Ovary (tissue), 9 donors: ENCODE data around the gene USF2. TPM values are rescaled to one million over a fixed set of nuclear protein-coding genes. Genes with fewer than 3 reads are reported as not detected.

Source experiments
- DNase-seq, 5 donors: peaks; one replicate each; pipeline ENCODE4 v3.0.0-alpha.2; 2019 to 2020
- H3K27ac ChIP-seq, 2 donors: fragments of 200-600 bp; one replicate each; pipeline versions ENCODE4 v1.5.1 to v1.8.0; 2019 to 2022
- H3K27me3 ChIP-seq: fragments of 200-600 bp; one replicate; pipeline ENCODE4 v1.8.0; 2022
- H3K36me3 ChIP-seq: fragments of 200-600 bp; sonication (generic); one replicate; pipeline ENCODE4 v1.5.1; 2019
- H3K4me1 ChIP-seq: one replicate; pipeline ENCODE4 v1.8.1; 2013; ENCODE audit warnings: mild to moderate bottlenecking, moderate library complexity; ENCODE audit not compliant: insufficient read depth
- H3K4me3 ChIP-seq: fragments of 200-600 bp; sonication (generic); one replicate; pipeline ENCODE4 v1.5.1; 2017
- H3K9me3 ChIP-seq, 2 donors: fragments of 200-600 bp in 1 of 2; sonication (generic) in 1 of 2; one replicate each; pipeline versions ENCODE4 v1.5.1 to v1.8.1; 2013 to 2019; ENCODE audit warnings: mild to moderate bottlenecking in 1 of 2, moderate library complexity in 1 of 2
- EP300 ChIP-seq: sonication (generic); formaldehyde crosslinking; IDR thresholded peaks from one replicate; pipeline ENCODE4 v1.6.1; 2017; ENCODE audit warnings: antibody characterized with exemption
- POLR2A ChIP-seq: fragments of 450-650 bp; IDR thresholded peaks from one replicate; pipeline ENCODE4 v1.6.1; 2017; ENCODE audit warnings: antibody characterized with exemption, mild to moderate bottlenecking, moderate library complexity
- WGBS, 3 donors: extraction: QIAGEN DNeasy Blood & Tissue Kit in 1 of 3; methylation state at CpG; one replicate each; pipeline versions ENCODE4 v1.1.5 to v1.1.7; 2013 to 2017; 5-methylcytosine and 5-hydroxymethylcytosine counted together
- intact Hi-C, 4 donors: fragments of 100-400 bp; cut with DNase I; formaldehyde crosslinking; loops; one replicate each; pipeline versions ENCODE4 v1.11.0 to v1.15.1; 2022 to 2023
- polyA plus RNA-seq, 2 donors: library from polyadenylated mRNA; stranded (reverse); fragments of 200-250 nt in 1 of 2; fragments of 350-450 nt in 1 of 2; fragmentation: Illumina TruSeq in 1 of 2; extraction: RNeasy Lipid Tissue Mini Kit (QIAGEN cat#74804) in 1 of 2; gene quantifications; one replicate each; pipeline ENCODE4 v1.2.3, GENCODE V29; 2013 to 2014
- total RNA-seq, 7 donors: library from RNA; depleted of rRNA in 2 of 7; stranded (reverse); fragments of >200 nt in 2 of 7; fragmentation: NEBNext Ultra II Directional in 3 of 7; extraction: Animal tissue kit (Norgen Biotek cat#: 25700) in 3 of 7; gene quantifications; one replicate each; pipeline versions ENCODE4 v1.1.0 to v1.2.4, GENCODE V29; 2016 to 2023
- TF ChIP-seq, protein P1 (sequence below), 3 donors: fragments of 450-650 bp in 2 of 3; fragments of 200-600 bp in 1 of 3; IDR thresholded peaks; one replicate each; pipeline versions ENCODE4 v1.5.1 to v1.8.0; 2016 to 2022; ENCODE audit warnings: antibody characterized with exemption in 3 of 3, mild to moderate bottlenecking in 1 of 3
- donor health status: DM: no; HTN: no; CAD: no; lungs with moderate emphysema.
- donor health status: DM: no; HTN: no; CAD: no.
- donor health status: Bipolar disorder and iron deficiency.
- donor health status: DM: yes; HTN: yes; CAD: no.
- donor health status: DM: no; HTN: no; CAD: no.
- donor health status: DM: yes; HTN: yes; CAD: no.

Gene USF2
- total and polyA plus RNA-seq, 9 donors: 105 to 218 (median 159) TPM

DNA sequence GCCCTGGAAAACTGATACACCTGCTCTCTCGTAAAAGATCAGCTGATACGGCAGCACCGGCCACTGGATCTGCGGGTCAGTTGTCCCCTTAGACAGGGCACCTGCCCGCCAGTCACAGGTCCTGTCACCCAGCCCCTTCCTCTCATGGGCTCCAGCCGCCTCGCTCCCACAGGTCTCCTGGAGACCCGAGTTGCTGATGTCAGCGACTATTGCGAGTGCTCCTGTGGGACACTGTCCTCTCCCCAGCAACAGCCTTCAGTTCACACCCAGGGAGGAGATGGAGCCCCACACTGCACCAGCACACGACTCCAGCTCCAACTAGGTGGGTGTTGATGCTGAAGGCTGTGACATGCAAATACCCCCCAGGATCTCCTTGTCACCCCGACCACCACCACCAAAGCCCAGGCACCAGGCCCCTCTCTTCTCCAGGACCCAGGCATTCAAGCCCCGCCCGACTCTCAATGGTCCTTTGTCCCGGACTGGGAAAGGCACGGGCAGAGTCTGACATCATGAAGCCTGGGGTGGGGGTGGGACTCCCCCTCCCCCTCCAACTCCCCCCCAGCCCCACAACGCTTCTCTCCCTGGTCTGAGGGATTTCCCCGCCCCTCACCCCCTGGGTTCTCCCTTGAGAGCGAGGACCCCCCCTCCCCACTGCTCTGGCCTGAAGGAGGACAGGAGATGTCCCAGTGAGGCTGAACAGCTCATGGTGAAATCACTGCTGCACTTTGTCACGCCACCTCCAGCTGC lies 21.8 kb downstream of the USF2 start:
- TF ChIP-seq, protein P1, sequence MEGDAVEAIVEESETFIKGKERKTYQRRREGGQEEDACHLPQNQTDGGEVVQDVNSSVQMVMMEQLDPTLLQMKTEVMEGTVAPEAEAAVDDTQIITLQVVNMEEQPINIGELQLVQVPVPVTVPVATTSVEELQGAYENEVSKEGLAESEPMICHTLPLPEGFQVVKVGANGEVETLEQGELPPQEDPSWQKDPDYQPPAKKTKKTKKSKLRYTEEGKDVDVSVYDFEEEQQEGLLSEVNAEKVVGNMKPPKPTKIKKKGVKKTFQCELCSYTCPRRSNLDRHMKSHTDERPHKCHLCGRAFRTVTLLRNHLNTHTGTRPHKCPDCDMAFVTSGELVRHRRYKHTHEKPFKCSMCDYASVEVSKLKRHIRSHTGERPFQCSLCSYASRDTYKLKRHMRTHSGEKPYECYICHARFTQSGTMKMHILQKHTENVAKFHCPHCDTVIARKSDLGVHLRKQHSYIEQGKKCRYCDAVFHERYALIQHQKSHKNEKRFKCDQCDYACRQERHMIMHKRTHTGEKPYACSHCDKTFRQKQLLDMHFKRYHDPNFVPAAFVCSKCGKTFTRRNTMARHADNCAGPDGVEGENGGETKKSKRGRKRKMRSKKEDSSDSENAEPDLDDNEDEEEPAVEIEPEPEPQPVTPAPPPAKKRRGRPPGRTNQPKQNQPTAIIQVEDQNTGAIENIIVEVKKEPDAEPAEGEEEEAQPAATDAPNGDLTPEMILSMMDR (IDR thresholded peaks at IDR 0.05): no peak
- TF ChIP-seq POLR2A (no peak), EP300 (no peak)
- intact Hi-C loops: no loop called here
- no peak for DNase-seq
- H3K36me3 ChIP-seq: no peaks in the 10 kb centered on the region
- H3K4me3 ChIP-seq: no peak overlapping the region
- no peaks in the 10 kb centered on the region for H3K27me3 ChIP-seq
- WGBS, 3 donors: 82 to 89% (median 88%) methylated on average over 20 of the region's 20 CpGs
- no peaks in the 10 kb centered on the region for H3K9me3 ChIP-seq
- peaks cover 3% of the 10 kb centered on the region for H3K4me1 ChIP-seq
- H3K27ac ChIP-seq: no peak overlapping the region

DNA sequence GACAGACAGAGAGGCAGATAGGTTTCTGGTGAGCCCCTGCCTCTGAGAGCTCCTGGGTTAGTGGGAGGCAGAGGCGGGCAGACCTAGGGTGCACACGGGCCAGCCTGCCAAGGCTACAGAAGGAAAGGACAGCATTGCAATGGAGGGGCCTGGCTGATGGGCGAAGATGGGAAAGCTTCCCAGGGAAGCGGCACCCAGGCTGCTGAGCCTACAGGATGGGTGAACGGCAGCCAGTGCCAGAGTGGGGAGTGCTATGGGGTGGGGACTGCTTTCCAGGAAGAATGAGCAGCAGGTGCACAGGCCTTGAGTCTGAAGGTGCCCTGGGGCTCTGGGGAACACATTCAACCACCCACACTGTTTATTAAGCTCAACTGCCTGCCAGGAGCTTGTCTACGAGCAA lies 22.5 kb downstream of the USF2 start:
- Histone ChIP-seq H3K36me3 (no peaks in the 10 kb centered on the region), H3K4me3 (no peak overlapping the region), H3K4me1 (no peaks in the 10 kb centered on the region), H3K9me3 (no peaks in the 10 kb centered on the region), H3K27me3 (no peaks in the 10 kb centered on the region), H3K27ac (no peak overlapping the region)
- no peak for DNase-seq
- WGBS, 3 donors: 84 to 92% (median 86%) methylated on average over 6 of the region's 6 CpGs
- intact Hi-C loops: no loop called here
- TF ChIP-seq POLR2A (no peak), EP300 (no peak)
- TF ChIP-seq, protein P1 (IDR thresholded peaks at IDR 0.05): no peak

DNA sequence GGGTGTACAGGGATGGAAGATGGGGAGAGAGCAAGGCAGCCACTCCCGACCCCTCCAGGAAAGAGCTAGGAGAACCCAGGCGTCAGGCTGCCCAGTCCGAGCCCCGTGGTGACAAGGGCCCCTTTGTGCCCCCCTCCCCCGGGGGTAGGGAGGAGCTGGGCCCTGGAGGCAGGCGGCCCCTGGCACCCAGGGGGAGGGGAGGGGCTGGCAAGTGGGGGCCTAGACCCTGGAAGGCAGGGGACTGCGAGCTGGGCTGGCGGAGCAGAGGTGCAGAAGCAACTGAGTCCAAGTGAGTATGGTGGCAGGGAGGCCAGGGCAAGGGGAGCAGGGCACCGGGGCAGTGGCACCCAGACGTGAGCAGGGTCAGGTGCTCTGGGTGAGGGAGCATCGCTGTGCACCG lies 23.2 kb downstream of the USF2 start, which contains the start of gene MAG:
TSS of gene MAG (plus strand) at position 246 of the 400 bp plus-strand sequence. CDS start 3,248 bp downstream, outside the sequence.
- intact Hi-C loops: no loop called here
- Histone ChIP-seq H3K36me3 (no peaks in the 10 kb centered on the region), H3K4me1 (no peaks in the 10 kb centered on the region), H3K27me3 (no peaks in the 10 kb centered on the region), H3K4me3 (no peak within 1 kb of the TSS), H3K9me3 (no peaks in the 10 kb centered on the region), H3K27ac (no peak within 1 kb of the TSS)
- DNase-seq: no peak
- 78 to 84% (median 84%) methylated on average over 8 to 12 of the region's 12 CpGs for WGBS, 3 donors
- TF ChIP-seq, protein P1 (IDR thresholded peaks at IDR 0.05): no peak
- TF ChIP-seq POLR2A (no peak), EP300 (no peak)

DNA sequence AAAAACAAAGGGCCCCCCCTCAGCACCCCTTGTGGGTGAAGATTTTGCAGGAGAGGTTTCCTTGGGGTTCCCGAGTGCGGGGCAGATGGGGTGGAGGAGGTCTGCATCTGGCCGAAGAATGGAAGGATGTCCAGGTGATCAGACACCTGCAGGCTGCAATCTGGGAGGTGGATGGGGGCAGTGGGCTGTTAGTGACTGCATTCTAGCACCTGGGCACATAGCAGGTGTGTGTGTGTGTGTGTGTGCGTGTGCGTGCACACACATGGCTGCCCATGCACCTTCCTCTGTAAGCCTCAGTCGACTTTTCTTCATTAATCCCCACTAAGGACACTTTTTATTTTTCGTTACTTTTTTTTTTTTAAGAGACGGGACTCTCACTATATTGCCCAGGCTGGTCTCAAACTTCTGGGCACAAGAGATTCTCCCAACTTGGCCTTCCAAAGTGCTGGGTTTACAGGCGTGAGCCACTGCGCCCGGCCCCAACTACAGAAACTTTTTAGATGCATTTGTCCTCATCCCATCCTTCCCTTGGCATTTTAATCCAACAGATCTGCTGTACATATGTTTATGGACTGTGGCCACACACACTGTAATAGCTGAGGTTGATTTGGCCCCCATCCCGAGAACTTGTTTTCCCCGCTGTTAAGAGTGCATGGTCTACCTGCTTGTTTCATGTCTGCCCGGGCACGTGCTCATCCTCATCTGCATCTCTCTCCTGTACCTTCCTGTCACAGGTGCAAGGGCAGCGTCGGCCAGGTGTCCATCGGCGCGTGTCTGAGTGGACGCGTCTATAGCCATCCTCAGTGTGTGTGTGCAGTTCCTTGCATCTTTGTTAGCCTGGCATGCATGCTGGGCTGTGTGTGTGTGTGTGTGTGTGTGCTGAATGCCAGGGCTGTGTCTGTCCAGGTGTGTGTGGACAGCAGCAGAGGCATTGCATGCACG lies 23.9 kb downstream of the USF2 start:
- Histone ChIP-seq H3K4me3 (no peak overlapping the region), H3K27me3 (no peaks in the 10 kb centered on the region), H3K9me3 (no peaks in the 10 kb centered on the region), H3K4me1 (no peaks in the 10 kb centered on the region), H3K27ac (no peak overlapping the region), H3K36me3 (no peaks in the 10 kb centered on the region)
- no peak for DNase-seq
- WGBS, 3 donors: 71 to 80% (median 75%) methylated on average over 23 of the region's 23 CpGs
- TF ChIP-seq EP300: no peak
- TF ChIP-seq, protein P1 (IDR thresholded peaks at IDR 0.05): no peak
- TF ChIP-seq POLR2A: no peak
- intact Hi-C loops: no loop called here
